Cardiac atrium fibroblast (primary cell): ENCODE measurements around the gene ADAMTS3. TPM values are rescaled to one million over a fixed set of nuclear protein-coding genes. Genes with fewer than 3 reads are reported as not detected.

ENCODE experiments used
- total RNA-seq: library from RNA; depleted of rRNA; stranded (reverse); fragments of >200 nt; gene quantifications from 2 replicates; pipeline ENCODE4 v1.2.3, GENCODE V29; 2015

The ADAMTS3 gene
- 0.97 and 1.1 TPM in 2 replicates for total RNA-seq

DNA sequence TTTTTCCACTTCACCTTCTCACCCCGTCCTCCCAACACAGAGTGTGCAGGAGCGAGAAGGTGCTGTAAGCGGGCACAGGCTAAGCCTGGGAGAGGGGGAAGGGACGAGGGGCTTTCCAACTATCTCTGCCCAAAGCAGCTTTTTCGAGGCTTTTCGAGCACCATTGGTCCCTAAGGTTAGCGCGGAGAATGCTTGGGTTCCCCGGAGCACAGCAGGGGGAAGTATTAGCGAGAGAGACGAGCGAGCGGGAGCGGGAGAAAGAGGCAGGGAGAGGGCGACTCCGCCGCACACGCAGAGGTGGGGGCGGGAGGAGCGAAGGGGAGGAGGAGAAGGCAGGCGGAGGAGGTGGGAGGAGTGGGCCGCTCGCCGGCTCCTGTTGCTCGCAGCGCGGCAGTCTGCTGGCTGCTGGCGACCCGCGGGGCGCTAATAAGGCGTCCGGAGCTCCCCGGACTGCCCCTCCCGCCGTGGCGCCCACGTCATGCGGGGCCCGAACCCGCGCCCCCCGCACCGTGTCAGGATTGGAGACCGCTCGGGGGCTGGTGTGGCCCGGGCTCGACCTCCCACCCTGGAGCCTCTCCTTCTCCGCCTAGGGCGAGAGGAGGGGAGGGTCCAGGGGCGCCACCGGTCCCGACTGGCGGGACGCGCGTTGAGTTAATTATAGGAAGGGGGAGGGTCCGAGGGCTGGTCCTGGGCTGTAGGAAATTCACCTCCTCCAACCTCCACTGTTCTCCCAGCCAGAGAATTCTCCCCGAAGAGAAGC lies at the start of gene ADAMTS3:
TSS of gene ADAMTS3 (minus strand) at position 263 of the 760 bp plus-strand sequence. CDS start 459 bp downstream, outside the sequence.

